ENCODE results near the gene SNX6. TPM values are rescaled to one million over a fixed set of nuclear protein-coding genes. Genes with fewer than 3 reads are reported as not detected.
A peak's percentile ranks its signal among the peaks of the same experiment; 100 is the strongest.
"Not testable (repeated sequence)": the region's sequence is repeated elsewhere in the genome, so short reads cannot be mapped to it uniquely, and the experiment has no call there.

The SNX6 gene
- total and polyA plus RNA-seq, 2 donors (not counting 3 experiments of a cell fraction or from before 2014, with no cell fraction given), result 95.1 to 120 TPM

DNA sequence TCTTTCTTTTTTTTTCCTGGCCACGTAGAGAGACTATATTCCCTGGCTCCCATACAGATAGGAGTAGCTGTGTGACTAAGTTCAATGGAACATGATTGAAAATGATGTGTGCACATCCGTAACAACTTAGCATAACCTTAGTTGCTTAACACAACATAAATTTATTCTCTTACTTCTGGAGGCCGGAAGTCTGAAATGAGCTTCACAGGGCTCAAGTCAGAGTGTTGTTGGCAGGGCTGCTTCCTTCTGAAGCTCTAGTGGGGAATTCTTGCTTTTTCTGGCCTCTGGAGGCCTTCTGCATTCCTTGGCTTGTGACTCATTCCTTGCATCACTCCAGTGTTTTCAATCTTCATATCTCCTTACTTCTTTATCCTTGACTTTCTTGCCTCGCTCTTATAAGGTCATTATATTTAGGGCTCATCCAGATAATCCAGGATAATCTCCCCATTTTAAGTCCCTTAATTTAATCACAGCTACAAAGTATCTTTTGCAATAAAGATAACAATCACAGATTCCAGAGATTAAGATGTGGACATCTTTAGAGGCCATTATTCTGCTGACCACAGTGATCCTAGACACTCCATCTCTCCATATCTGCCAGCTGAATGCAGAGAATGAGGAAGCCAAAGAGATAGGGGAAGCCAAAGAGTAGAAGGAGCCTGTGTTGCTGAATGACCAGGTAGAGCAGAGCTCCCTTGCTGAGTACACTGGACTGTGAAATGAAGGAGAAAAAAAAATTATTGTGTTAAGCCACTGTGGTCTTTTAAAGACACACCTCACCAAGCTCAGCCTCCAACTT lies 21.0 kb upstream of the SNX6 start:
- DNase-seq (ENCODE audit: low read depth, low spot score) (peak; percentile 89), FAIRE-seq (peak; percentile 98)
- H3K27ac ChIP-seq (ENCODE audit: insufficient read depth, low read depth, low read length), result peak overlapping the region; percentile 77
- H3K9me1 ChIP-seq (replicated peaks; ENCODE audit: control insufficient read depth, extremely low read depth, insufficient read depth, low read length), result no peaks in the 10 kb centered on the region
- peak overlapping the region; percentile 32 for H3K9ac ChIP-seq (replicated peaks; ENCODE audit: extremely low read depth, insufficient read depth, low read length)
- H3K4me3 ChIP-seq (replicated peaks in 1 of 3; ENCODE audit: insufficient read depth in 1 of 3, low read depth in 1 of 3, low read length in 3 of 3), result no peak overlapping the region
- no peaks in the 10 kb centered on the region for H4K20me1 ChIP-seq (replicated peaks; ENCODE audit: control insufficient read depth, extremely low read depth, insufficient read depth, low read length)
- H3K79me2 ChIP-seq (ENCODE audit: control insufficient read depth, insufficient read depth, low read length), result no peaks in the 10 kb centered on the region
- dilution Hi-C loops (cut with MboI; ENCODE audit: extremely low pct_ligation_motif_present, low sequenced_read_pairs) (no loop called here), intact Hi-C loops (cut with micrococcal nuclease) (loop anchor here (1.0 kb wide), 2 partner anchors 15 to 28 kb away; no protein-coding TSS in a partner anchor)
- CTCF ChIA-PET, result interaction anchor here (0.8 to 1.2 kb wide), 5 partner anchors 10 to 31 kb away, joined by 3 to 9 read pairs (median 4); no protein-coding TSS in a partner anchor
- no TSS peak for BruUV-seq (replicated peaks)
- POLR2A ChIA-PET, result interaction anchor here (0.6 to 1.3 kb wide), 4 partner anchors 10 to 395 kb away, joined by 3 to 6 read pairs (median 4); partner anchors contain the start of gene FAM177A1
- no peak overlapping the region for H2AFZ ChIP-seq (ENCODE audit: low read depth, low read length)
- peaks cover 21% of the 10 kb centered on the region for H3K4me1 ChIP-seq (ENCODE audit: control insufficient read depth, extremely low read depth, insufficient read depth, low read length)
- TF ChIP-seq JUN (IDR thresholded peaks at IDR 0.05; ENCODE audit: borderline replicate concordance, insufficient read depth, insufficient read length, low read depth) (peak; percentile 80), MYC (IDR thresholded peaks at IDR 0.05; ENCODE audit: low read depth, low read length) (no peak), FOS (IDR thresholded peaks at IDR 0.05; ENCODE audit: borderline replicate concordance, insufficient read depth, low read length) (peak; percentile 94), POLR2AphosphoS5 (IDR thresholded peaks at IDR 0.05; ENCODE audit: insufficient read depth, low read depth, low read length) (peak; percentile 88), POLR2A (IDR thresholded peaks at IDR 0.05; ENCODE audit: low read depth, low read length) (peak; percentile 63), GATA2 (IDR thresholded peaks at IDR 0.05; ENCODE audit: insufficient read depth, insufficient read length, low read depth, low read length) (peak; percentile 69), EZH2 (IDR thresholded peaks at IDR 0.05; ENCODE audit: borderline replicate concordance, low read depth, low read length, severe bottlenecking) (no peak)
- TF ChIP-seq, protein P1, sequence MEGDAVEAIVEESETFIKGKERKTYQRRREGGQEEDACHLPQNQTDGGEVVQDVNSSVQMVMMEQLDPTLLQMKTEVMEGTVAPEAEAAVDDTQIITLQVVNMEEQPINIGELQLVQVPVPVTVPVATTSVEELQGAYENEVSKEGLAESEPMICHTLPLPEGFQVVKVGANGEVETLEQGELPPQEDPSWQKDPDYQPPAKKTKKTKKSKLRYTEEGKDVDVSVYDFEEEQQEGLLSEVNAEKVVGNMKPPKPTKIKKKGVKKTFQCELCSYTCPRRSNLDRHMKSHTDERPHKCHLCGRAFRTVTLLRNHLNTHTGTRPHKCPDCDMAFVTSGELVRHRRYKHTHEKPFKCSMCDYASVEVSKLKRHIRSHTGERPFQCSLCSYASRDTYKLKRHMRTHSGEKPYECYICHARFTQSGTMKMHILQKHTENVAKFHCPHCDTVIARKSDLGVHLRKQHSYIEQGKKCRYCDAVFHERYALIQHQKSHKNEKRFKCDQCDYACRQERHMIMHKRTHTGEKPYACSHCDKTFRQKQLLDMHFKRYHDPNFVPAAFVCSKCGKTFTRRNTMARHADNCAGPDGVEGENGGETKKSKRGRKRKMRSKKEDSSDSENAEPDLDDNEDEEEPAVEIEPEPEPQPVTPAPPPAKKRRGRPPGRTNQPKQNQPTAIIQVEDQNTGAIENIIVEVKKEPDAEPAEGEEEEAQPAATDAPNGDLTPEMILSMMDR (IDR thresholded peaks at IDR 0.05; ENCODE audit: extremely low read depth in 1 of 2, insufficient read depth in 1 of 2, low read depth in 1 of 2, low read length in 2 of 2), result no peak
- TF ChIP-seq, protein P2, sequence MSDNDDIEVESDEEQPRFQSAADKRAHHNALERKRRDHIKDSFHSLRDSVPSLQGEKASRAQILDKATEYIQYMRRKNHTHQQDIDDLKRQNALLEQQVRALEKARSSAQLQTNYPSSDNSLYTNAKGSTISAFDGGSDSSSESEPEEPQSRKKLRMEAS (IDR thresholded peaks at IDR 0.05; ENCODE audit: insufficient read depth, insufficient read length), result no peak
- H3K27me3 ChIP-seq (ENCODE audit: control insufficient read depth in 2 of 2, insufficient read depth in 2 of 2, low read length in 2 of 2), result no peaks in the 10 kb centered on the region
- no peaks in the 10 kb centered on the region for H3K9me3 ChIP-seq (replicated peaks; ENCODE audit: control insufficient read depth, insufficient read depth, low read length)
- H3K4me2 ChIP-seq (ENCODE audit: insufficient read depth, low read length), result peak overlapping the region; percentile 27
- H3K36me3 ChIP-seq (ENCODE audit: control insufficient read depth in 2 of 2, extremely low read depth in 1 of 2, insufficient read depth in 2 of 2, low read length in 2 of 2), result no peaks in the 10 kb centered on the region

DNA sequence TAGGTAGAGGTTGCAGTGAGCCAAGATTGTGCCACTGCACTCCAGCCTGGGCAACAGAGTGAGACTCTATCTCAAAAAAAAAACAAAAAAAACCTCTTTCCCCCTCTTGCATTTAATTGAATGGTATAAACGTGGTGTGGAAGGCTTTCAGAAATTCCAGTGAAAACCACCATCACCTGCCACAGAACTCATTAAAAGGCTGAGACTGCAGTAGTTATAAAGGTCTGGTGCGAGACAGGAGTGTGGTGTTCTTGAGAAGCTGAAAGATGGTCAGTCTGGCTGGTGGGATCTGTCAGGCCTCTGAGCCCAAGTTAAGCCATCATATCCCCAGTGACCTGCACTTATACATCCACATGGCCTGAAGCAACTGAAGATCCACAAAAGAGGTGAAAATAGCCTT lies 20.1 kb upstream of the SNX6 start:
- peak overlapping the region; percentile 64 for H3K4me2 ChIP-seq (ENCODE audit: insufficient read depth, low read length)

More for the DNA sequence above, 20.1 kb upstream of the SNX6 start:
- dilution Hi-C loops (cut with MboI; ENCODE audit: extremely low pct_ligation_motif_present, low sequenced_read_pairs); intact Hi-C loops (cut with micrococcal nuclease); FAIRE-seq; H3K9me3 ChIP-seq (replicated peaks; ENCODE audit: control insufficient read depth, insufficient read depth, low read length); H3K36me3 ChIP-seq (ENCODE audit: control insufficient read depth in 2 of 2, extremely low read depth in 1 of 2, insufficient read depth in 2 of 2, low read length in 2 of 2); H3K27me3 ChIP-seq (ENCODE audit: control insufficient read depth in 2 of 2, insufficient read depth in 2 of 2, low read length in 2 of 2); H3K79me2 ChIP-seq (ENCODE audit: control insufficient read depth, insufficient read depth, low read length); H4K20me1 ChIP-seq (replicated peaks; ENCODE audit: control insufficient read depth, extremely low read depth, insufficient read depth, low read length); H3K4me3 ChIP-seq (replicated peaks in 1 of 3; ENCODE audit: insufficient read depth in 1 of 3, low read depth in 1 of 3, low read length in 3 of 3); DNase-seq (ENCODE audit: low read depth, low spot score); H3K9me1 ChIP-seq (replicated peaks; ENCODE audit: control insufficient read depth, extremely low read depth, insufficient read depth, low read length): not testable (repeated sequence)
- H3K4me1 ChIP-seq (ENCODE audit: control insufficient read depth, extremely low read depth, insufficient read depth, low read length), result peaks cover 21% of the 10 kb centered on the region
- ChIA-PET CTCF (interaction anchor here (1.4 kb wide), 1 partner anchor 8 kb away, joined by 3 read pairs; no protein-coding TSS in a partner anchor), POLR2A (interaction anchor here (0.5 to 0.7 kb wide), 2 partner anchors 12 to 321 kb away, joined by 3 read pairs; no protein-coding TSS in a partner anchor)
- peak overlapping the region; percentile 48 for H2AFZ ChIP-seq (ENCODE audit: low read depth, low read length)
- peak overlapping the region; percentile 77 for H3K27ac ChIP-seq (ENCODE audit: insufficient read depth, low read depth, low read length)
- TSS peak; percentile 62 for BruUV-seq (replicated peaks)
- peak overlapping the region; percentile 42 for H3K9ac ChIP-seq (replicated peaks; ENCODE audit: extremely low read depth, insufficient read depth, low read length)

All from endothelial cell of umbilical vein (primary cell).